ENCODE measurements around the gene DENND6A. TPM values are rescaled to one million over a fixed set of nuclear protein-coding genes. Genes with fewer than 3 reads are reported as not detected.

The DENND6A gene
- total and polyA plus RNA-seq, 2 donors from 2014 or later: 7.8 to 38.4 TPM

DNA sequence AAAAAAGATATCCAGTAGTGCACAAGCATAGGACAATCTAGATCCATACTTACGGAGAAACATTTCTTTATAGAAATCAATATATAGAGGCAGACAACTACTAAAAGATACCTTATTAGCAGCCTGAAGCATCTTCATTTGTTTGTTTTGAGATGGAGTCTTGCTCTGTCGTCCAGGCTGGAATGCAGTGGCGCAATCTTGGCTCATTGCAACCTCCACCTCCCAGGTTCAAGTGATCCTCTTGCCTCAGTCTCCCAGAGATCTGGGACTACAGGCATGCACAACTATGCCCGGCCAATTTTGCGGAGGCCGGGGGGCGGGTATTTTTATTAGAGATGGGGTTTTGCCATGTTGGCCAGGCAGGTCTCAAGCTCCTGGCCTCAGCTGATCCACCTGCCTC is 45.0 kb upstream of the DENND6A start:
- Histone ChIP-seq H3K36me3 (ENCODE audit: control insufficient read depth in 2 of 3, insufficient read depth in 3 of 3, low read length in 3 of 3) (no peaks in the 10 kb centered on the region), H3K27ac (ENCODE audit: low read depth in 2 of 2, low read length in 2 of 2) (no peak overlapping the region), H3K27me3 (ENCODE audit: control insufficient read depth, insufficient read depth, low read length) (no peaks in the 10 kb centered on the region), H3K4me1 (ENCODE audit: control insufficient read depth in 2 of 3, insufficient read depth in 2 of 3, low read depth in 1 of 3, low read length in 3 of 3) (peaks cover 0 to 2% (median 0%) of the 10 kb centered on the region in 3 donors), H3K4me3 (ENCODE audit: low read length in 3 of 3) (no peak overlapping the region), H3K9ac (ENCODE audit: low read length in 3 of 3) (no peak overlapping the region), H3K9me3 (ENCODE audit: control insufficient read depth in 2 of 3, insufficient read depth in 1 of 3, low read length in 3 of 3) (no peaks in the 10 kb centered on the region)
- TF ChIP-seq, protein P1, sequence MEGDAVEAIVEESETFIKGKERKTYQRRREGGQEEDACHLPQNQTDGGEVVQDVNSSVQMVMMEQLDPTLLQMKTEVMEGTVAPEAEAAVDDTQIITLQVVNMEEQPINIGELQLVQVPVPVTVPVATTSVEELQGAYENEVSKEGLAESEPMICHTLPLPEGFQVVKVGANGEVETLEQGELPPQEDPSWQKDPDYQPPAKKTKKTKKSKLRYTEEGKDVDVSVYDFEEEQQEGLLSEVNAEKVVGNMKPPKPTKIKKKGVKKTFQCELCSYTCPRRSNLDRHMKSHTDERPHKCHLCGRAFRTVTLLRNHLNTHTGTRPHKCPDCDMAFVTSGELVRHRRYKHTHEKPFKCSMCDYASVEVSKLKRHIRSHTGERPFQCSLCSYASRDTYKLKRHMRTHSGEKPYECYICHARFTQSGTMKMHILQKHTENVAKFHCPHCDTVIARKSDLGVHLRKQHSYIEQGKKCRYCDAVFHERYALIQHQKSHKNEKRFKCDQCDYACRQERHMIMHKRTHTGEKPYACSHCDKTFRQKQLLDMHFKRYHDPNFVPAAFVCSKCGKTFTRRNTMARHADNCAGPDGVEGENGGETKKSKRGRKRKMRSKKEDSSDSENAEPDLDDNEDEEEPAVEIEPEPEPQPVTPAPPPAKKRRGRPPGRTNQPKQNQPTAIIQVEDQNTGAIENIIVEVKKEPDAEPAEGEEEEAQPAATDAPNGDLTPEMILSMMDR (IDR thresholded peaks at IDR 0.05; ENCODE audit: borderline replicate concordance, extremely low read depth, insufficient read depth): no peak
- intact Hi-C loops (cut with DNase I): no loop called here
- DNase-seq (no peak), FAIRE-seq (no peak)

DNA sequence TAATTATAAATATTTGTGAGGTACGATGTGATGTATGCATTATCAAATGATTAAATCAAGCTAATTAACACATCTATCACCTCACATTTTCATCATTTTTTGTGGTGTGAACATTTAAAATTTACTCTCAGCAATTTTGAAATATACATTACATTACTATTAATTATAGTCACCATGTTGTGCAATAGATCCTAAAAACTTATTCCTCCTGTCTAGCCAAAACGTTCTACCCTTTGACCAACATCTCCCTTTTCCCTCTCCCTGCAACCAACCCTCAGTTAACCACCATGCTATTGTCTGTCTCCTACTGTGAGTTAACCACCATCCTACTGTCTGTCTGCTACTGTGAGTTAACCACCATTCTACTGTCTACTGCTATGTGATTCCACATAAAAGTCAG is 42.5 kb upstream of the DENND6A start:
- Histone ChIP-seq H3K4me3 (ENCODE audit: low read length in 3 of 3) (no peak overlapping the region), H3K27ac (ENCODE audit: low read depth in 2 of 2, low read length in 2 of 2) (no peak overlapping the region)
- TF ChIP-seq, protein P1 (IDR thresholded peaks at IDR 0.05; ENCODE audit: borderline replicate concordance, extremely low read depth, insufficient read depth): no peak

DNA sequence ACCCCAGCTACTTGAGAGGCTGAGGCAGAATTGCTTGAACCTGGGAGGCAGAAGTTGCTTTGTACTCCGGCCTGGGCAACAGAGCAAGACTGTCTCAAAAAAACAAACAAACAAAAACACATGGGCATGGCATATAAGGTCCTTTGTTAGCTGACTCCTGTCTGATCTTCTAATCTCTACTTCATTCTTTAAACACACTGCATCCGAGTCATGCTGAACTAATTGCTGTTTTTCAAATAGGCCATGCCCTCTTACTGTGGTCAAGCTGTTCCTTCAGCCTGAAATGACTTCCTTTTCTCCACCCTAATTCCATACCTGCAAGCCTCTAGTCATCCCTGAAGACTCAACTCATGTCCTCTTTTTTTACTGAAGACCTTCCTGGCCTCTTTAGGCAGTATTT is 40.9 kb upstream of the DENND6A start:
- Histone ChIP-seq H3K9me3 (ENCODE audit: control insufficient read depth in 2 of 3, insufficient read depth in 1 of 3, low read length in 3 of 3) (no peaks in the 10 kb centered on the region), H3K36me3 (ENCODE audit: control insufficient read depth in 2 of 3, insufficient read depth in 3 of 3, low read length in 3 of 3) (no peaks in the 10 kb centered on the region), H3K4me3 (ENCODE audit: low read length in 3 of 3) (no peak overlapping the region), H3K27me3 (ENCODE audit: control insufficient read depth, insufficient read depth, low read length) (no peaks in the 10 kb centered on the region), H3K4me1 (ENCODE audit: control insufficient read depth in 2 of 3, insufficient read depth in 2 of 3, low read depth in 1 of 3, low read length in 3 of 3) (peaks cover 0 to 2% (median 0%) of the 10 kb centered on the region in 3 donors), H3K27ac (ENCODE audit: low read depth in 2 of 2, low read length in 2 of 2) (no peak overlapping the region), H3K9ac (ENCODE audit: low read length in 3 of 3) (no peak overlapping the region)
- DNase-seq (no peak), FAIRE-seq (no peak)
- intact Hi-C loops (cut with DNase I): no loop called here
- TF ChIP-seq, protein P1 (IDR thresholded peaks at IDR 0.05; ENCODE audit: borderline replicate concordance, extremely low read depth, insufficient read depth): no peak

More for the DNA sequence above, 42.5 kb upstream of the DENND6A start:
- Histone ChIP-seq H3K36me3 (ENCODE audit: control insufficient read depth in 2 of 3, insufficient read depth in 3 of 3, low read length in 3 of 3) (no peaks in the 10 kb centered on the region), H3K4me1 (ENCODE audit: control insufficient read depth in 2 of 3, insufficient read depth in 2 of 3, low read depth in 1 of 3, low read length in 3 of 3) (peaks cover 0 to 2% (median 0%) of the 10 kb centered on the region in 3 donors), H3K9ac (ENCODE audit: low read length in 3 of 3) (no peak overlapping the region), H3K27me3 (ENCODE audit: control insufficient read depth, insufficient read depth, low read length) (no peaks in the 10 kb centered on the region), H3K9me3 (ENCODE audit: control insufficient read depth in 2 of 3, insufficient read depth in 1 of 3, low read length in 3 of 3) (no peaks in the 10 kb centered on the region)
- DNase-seq: no peak
- no peak for FAIRE-seq
- intact Hi-C loops (cut with DNase I): no loop called here

DNA sequence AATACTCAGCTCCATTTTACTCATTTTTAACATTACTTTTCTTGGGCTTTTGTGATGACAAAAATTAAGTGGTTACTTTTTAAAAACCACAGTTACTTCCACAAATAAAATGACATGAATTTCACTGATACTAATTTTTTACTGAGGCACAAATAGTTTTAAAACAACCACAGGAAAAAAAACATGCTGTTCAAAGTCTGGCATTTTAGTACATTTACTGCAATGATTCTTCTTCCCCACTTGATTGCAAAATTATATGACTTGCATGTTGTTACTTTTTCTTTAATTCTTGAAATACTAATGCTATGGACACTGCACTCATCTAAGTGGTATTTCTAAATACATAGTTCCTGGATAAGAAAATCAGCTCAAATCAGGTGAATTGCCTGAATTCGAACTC is 38.4 kb upstream of the DENND6A start:
- FAIRE-seq (no peak), DNase-seq (no peak)
- Histone ChIP-seq H3K4me3 (ENCODE audit: low read length in 3 of 3) (no peak overlapping the region), H3K36me3 (ENCODE audit: control insufficient read depth in 2 of 3, insufficient read depth in 3 of 3, low read length in 3 of 3) (no peaks in the 10 kb centered on the region), H3K9me3 (ENCODE audit: control insufficient read depth in 2 of 3, insufficient read depth in 1 of 3, low read length in 3 of 3) (no peaks in the 10 kb centered on the region), H3K9ac (ENCODE audit: low read length in 3 of 3) (no peak overlapping the region), H3K27me3 (ENCODE audit: control insufficient read depth, insufficient read depth, low read length) (no peaks in the 10 kb centered on the region), H3K4me1 (ENCODE audit: control insufficient read depth in 2 of 3, insufficient read depth in 2 of 3, low read depth in 1 of 3, low read length in 3 of 3) (no peaks in the 10 kb centered on the region), H3K27ac (ENCODE audit: low read depth in 2 of 2, low read length in 2 of 2) (no peak overlapping the region)
- intact Hi-C loops (cut with DNase I): no loop called here
- TF ChIP-seq, protein P1 (IDR thresholded peaks at IDR 0.05; ENCODE audit: borderline replicate concordance, extremely low read depth, insufficient read depth): no peak

Data from kidney (tissue), 14 donors.